ENCODE data around the gene RPL18.
"Not testable (repeated sequence)": the region's sequence is repeated elsewhere in the genome, so short reads cannot be mapped to it uniquely, and the experiment has no call there.

Gene RPL18

DNA sequence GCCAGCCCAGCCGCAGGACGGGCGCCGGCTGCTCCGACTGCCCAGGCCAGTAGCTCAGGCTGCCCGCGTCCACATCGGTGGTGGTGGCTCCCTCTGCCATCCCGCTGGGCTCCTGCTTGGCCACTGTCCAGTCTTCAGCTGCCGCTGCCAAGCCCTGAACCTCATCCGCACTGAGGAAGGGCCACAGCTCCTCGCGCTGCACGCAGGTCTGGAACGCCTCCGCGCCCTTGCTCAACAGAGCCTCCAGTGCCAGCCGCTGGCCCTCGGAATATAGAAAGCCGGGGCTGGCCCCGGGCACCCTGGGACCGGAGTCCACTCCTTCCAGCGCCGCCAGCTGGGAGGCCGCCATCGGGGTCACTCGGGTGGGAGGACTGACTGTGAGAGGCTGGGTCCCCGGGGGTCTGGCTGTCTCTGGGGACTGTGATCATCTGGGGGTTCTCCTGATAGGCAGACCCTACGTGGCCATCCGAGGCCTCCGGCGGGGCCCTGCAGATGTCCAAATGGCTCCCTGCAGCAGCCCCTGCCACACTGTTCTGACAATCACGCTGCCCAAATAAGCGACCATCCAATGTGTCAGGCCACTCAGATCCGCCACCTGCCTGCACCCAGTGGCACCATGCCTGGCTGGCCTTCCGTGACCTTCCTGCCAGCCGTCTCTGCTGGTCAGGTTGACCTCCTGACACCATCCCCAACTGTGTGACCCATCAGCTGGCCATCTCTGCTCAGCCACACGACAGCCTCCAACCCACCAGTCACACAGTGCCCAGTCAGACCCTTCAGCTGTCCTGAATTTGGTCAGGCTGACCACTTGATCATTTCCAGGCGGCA, 5.7 kb downstream of the RPL18 start:
- no peak for FAIRE-seq

DNA sequence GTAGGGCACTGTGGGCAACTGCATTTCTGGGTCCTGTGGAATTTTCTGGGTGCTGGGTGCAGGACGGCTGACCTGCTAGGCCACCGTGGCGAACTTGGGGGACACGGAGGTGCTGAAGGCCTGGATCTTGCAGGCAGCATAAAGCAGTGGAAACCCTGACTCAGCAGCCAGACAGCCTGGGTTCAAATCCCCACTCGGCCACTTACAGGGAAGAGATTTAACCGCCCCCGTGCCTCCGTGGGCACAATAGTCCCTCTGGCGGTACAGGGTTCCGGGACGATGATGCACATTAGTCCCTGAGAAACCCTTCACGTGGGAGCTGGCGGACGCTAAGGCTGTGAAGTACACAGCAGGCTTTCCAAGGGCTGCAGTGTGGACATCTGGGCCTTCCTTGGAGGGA, 7.1 kb downstream of the RPL18 start:
- FAIRE-seq: no peak

DNA sequence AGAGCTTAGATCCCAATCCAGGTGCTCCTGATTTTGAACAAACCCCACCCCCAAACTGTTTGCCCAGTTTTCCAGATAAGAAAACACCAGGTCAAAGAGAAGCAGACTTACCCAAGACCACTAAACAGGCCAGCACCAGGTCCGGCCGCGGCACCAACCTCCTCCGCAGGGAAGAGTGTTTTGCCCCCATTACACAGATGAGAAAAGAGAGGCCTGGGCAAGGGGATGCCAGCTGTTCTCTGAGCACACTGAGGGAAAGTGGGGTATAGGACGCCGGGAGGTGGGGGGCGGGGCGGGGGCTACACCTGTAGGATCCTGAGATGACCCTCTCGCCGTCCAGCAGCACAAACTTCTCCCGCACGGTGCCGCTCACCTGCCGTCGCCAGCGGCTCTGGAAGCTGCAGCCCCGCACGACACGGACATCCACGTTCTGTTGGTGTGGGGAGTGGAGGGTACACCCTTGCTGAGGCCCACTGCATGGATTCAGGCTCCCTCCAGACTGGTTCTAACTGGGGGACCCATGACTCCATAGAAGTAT, 9.3 kb downstream of the RPL18 start:
- FAIRE-seq: no peak

DNA sequence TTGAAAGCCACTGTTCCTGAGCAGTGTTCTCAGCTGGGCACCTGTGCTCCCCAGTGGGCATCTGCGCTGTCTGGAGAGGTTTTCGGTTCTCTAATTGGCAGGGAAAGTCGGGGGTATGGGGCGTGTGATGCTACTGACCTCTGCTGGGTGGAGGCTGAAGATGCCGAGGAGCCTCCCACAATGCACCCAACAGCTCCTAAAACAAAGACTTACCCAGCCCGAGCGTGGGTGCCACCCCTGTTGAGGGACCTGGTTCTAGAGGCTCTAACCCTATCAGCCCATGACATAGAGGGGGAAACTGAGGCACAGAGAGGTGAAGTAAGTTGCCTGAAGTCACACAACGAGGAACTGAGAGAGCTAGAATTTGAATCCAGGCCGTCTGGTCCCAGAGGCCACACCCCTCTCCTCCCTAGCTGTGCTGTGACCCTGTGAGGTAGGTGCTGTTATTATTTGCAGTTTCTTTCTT, 10.1 kb downstream of the RPL18 start:
- FAIRE-seq: no peak

DNA sequence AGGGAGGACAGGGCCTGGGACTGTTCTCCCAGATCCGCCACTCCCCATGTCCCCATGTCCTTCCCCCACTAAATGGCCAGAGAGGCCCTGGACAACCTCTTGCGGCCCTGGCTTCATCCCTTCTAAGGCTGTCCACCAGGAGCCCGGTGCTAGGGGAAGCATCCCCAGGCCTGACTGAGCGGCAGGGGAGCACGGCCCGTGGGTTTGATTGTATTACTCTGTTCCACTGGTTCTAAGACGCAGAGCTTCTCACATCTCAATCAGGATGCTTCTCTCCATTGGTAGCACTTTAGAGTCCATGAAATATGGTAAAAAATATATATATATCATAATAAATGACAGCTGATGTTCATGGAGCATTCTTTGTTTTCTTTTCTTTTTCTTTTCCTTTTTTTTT, 11.6 kb downstream of the RPL18 start:
- FAIRE-seq: no peak

DNA sequence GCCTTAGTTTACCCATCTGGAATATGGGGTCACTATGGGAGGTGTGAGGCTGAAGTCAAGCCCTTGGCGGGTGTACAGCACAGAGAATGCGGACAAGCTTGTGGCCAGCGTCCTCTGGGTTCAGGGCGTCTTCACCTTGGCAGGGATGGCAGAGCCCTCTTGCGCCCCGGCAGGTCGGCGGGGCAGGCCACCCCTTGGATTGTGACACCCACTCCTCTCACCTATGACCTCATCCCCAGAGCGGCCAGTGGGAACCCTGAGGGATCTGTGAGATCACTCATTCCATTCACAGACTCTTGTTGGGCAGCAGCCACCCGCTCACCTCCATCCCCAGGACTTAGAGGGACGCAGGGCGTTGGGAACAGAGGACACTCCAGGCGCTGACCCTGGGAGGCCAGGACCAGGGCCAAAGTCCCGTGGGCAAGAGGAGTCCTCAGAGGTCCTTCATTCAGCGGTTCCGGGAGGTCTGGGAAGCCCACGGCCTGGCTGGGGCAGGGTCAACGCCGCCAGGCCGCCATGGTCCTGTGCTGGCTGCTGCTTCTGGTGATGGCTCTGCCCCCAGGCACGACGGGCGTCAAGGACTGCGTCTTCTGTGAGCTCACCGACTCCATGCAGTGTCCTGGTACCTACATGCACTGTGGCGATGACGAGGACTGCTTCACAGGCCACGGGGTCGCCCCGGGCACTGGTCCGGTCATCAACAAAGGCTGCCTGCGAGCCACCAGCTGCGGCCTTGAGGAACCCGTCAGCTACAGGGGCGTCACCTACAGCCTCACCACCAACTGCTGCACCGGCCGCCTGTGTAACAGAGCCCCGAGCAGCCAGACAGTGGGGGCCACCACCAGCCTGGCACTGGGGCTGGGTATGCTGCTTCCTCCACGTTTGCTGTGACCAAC, 12.3 kb downstream of the RPL18 start, which contains the start of gene SPACA4:
Gene SPACA4, plus strand, starts transcription at position 280 of the 896 bp plus-strand sequence. Its CDS starts 237 bp downstream, at position 517.
- FAIRE-seq: no peak

DNA sequence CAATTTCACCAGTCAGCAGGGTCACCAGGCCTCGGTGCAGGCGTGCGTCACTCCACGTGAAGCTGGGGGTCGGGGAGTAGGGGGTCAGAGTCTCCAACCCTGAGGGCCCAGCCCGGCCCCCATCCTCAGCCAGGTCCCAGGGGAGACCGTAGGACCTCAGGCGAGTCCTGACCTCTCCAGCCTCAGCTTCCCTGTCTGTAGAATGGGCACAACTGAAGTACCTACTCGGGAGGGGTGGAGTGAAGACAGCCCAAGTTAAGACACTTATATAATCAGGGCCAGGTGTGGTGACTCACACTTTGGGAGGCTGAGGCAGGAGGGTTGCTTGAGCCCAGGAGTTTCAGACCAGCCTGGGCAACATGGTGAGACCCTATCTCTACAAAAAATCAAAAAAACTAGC, 15.1 kb downstream of the RPL18 start:
- FAIRE-seq: no peak

DNA sequence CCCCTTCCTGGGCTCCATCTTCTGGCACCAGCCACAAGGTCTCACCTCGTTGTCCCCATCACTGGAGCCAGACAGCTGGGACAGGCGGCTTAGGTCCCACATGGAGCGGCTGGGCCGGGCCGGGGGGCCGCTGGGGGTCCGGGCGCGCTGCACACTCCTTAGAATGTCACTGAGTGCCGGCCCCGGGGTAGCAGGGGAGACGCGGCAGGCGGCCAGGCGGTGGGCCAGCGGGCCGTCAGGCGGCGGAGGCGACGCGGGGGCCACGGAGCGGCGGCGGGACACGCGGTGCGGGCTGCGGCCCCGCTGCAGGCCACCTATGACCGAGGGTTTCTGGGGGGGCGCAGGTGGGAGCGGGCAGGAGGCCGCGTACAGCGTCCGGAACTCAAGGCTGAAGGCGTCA, 15.5 kb downstream of the RPL18 start:
- FAIRE-seq: no peak

DNA sequence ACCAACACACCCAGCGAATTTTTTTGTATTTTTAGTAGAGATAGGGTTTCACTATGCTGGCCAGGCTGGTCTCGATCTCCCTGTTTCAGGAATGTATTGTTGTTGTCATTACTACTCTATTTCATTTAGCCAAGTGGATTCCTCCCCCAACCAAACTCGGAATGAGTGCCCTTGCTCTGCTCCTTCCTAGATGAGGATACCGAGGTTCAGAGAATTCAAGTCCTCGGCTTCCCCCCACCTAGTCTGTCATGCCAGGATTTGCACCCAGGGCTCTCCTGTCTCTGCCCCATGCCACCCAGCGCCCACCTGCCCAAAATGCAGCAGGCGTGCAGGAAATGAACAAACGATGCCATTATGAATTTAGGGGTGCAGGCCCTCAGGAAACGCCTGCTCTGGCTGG, 16.0 kb downstream of the RPL18 start:
- FAIRE-seq: no peak

DNA sequence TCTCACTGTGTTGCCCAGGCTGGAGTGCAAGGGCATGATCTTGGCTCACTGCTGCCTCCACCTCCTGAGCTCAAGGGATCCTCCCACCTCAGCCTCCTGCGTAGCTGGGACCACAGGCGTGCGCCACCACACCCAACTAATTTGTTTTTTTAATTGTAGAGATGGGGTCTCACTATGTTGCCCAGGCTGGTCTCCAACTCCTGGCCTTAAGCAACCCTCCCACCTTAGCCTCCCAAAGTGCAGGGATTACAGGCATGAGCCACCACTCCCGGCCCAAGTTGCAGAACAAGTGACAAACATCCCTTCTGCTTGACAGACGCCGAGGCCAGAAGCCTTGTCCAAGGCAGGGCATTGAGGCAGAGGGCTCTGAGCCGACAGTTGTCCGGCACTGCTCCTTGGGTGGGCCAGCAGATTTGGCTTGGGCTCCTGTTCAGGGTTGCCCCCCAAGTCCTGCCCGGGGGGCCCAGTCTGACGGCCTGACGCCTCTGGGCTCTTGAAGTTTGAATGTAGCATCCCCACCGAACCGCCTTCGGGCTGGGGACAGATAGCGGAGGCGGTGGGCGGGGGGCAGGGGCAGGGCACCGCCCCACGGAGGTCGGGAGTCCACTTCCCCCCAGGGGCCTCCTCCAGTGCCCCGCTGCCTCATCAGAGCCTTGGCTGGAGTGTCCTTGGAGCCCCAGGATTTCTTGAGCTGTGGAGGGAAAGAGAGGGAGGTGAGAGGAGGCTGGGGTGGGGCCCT, 18.1 kb downstream of the RPL18 start:
- no peak for FAIRE-seq

DNA sequence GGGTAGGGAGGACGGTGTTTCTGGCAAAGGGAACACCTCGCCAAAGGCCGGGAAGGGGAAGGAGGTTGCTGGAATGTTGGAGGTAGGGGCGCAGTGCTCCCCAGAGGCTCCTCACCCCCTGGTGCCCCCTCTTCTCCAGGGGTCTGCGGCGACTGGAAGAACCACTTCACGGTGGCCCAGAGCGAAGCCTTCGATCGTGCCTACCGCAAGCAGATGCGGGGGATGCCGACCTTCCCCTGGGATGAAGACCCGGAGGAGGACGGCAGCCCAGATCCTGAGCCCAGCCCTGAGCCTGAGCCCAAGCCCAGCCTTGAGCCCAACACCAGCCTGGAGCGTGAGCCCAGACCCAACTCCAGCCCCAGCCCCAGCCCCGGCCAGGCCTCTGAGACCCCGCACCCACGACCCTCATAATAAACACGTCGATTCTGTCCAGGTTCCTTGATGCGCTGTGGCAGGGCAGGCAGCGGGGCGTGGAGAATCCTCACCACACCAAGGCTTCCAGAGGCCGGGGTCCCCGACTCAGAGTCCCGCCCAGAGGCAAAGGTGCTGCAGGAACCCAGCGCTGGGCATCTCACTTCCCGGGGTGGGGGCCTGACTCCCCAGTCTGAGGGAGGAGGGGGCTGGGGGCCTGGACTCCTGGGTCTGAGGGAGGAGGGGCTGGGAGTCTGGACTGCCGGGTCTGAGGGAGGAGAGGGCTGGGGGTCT, 19.8 kb downstream of the RPL18 start:
- FAIRE-seq: no peak

DNA sequence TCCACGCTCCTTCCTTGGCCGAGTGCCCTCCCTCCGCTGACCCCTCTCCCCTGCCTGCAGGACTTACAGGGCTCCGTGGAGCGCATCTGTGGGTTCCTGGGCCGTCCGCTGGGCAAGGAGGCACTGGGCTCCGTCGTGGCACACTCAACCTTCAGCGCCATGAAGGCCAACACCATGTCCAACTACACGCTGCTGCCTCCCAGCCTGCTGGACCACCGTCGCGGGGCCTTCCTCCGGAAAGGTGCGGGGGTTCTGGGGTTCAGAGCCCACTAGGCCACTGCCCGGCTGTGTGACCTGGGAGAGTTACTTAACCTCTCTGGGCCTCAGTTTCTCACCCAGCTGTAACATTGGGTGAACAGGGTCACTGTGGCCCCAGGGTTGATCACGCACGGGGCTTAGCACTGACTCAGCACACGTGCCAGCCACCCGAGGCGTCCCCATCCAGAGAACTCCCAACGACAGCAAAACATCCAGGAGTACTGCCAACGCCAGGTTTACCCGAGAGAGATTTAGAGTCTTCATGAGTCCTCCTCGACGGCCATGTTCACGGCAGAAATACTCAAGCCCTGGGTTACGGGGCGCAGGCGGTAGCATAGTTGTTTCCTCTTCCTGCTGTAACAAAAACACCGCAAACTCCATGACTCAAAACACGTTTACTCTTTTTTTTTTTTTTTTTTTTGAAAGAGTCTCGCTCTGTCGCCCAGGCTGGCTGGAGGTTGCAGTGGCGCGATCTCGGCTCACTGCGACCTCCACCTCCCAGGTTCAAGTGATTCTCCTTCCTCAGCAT, 22.1 kb downstream of the RPL18 start:
- FAIRE-seq: no peak

DNA sequence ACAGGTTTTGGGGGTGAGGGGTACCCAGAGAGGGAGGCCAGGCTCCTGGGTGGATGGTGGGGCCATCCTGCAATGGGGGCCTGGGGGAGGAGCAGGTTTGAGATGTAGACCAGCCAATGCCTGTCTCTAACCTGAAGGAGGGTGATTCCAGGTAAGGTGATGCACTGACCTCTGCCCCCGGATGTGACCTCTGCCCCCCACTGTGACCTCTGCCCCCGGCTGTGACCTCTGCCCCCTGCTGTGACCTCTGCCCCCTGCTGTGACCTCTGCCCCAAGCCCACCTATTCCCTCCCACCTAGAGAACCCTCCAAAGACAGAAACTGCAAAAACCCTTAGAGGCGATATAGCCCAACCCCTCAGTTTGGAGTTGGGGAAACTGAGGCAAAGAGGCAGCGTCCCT, 22.7 kb downstream of the RPL18 start:
- no peak for FAIRE-seq

DNA sequence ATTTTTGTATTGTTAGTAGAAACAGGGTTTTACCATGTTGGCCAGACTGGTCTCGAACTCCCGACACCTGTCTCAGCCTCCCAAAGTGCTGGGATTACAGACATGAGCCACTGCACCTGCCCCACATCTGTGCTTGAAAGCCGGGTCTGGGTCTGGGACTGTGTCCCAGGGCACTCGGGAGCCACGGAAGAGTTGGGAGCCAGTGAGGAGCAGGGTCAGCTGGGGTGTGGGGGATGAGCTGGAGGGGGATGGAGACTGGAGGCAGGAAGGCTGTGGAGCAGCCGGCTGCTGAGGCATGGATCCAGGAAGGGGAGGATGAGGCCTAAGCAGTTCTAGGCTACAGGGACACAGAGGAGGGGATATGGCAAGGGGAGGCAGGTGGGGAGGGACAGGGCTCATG, 23.1 kb downstream of the RPL18 start:
- FAIRE-seq: no peak

DNA sequence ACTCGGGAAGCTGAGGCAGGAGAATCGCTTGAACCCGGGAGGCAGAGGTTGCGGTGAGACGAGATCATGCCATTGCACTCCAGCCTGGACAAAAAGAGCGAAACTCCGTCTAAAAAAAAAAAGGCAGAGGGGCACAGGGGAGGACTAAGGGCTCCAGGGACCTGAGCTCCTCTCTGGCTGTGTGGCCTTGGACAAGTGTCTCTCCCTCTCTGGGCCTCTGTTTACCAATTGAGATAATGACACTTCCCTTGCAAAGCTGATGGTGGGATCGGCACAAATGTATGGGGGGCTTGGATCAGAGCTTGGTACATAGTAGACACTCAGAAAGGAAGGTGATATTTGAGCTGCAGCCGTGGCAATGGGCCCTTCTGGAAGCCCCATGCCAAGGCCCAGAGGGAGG, 23.8 kb downstream of the RPL18 start:
- FAIRE-seq: no peak

DNA sequence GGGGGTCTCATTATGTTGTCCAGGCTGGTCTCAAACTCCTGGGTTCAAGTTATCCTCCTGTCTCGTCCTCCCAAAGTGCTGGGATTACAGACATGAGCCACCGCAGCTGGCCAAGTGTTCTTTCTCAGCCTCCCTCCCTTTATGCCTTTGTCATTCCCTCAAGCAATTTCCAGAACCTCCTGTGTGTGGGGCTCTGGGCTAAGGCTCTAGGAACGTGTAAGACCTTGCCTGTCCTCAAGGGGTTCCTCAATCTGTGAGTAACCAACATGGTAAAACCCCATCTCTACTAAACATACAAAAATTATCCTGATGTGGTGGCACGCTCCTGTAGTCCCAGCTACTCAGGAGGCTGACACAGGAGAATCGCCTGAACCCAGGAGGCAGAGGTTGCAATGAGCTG, 28.0 kb downstream of the RPL18 start:
- no peak for FAIRE-seq

DNA sequence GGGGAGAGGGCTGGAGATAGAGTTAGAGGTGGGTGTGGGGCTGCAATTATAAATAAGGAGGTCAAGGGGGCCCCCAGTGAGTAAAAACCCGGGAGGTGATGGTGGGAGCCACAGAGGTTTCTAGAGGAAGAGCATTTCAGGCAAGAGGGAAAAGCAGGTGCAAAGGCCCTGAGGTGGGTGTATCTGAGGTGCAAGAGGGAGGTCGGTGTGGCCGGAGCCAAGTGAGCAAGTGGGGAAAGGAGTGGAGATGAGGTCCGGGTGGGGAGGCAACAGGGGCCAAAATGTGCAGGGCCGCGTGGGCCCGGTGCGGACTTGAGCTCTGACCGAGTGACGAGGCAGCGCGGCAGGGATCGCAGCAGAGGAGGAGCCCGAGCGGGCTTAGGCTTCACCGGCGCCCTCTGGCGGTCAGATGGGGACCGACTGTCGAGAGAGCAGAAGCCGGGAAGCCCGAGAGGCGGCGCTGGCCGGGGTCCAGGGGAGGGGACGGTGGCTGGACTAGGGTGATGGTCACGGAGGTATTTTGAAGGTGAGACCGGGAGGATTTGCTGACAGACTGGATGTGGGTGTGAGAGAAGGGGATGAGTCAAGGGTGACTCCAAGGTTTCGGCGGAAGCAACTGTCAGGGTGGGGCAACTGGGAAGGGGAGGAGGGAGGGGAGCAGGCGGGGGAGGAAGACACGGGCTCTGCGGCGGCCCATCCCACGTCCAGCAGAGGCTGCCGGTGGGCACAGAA, 30.1 kb downstream of the RPL18 start:
- FAIRE-seq: no peak

DNA sequence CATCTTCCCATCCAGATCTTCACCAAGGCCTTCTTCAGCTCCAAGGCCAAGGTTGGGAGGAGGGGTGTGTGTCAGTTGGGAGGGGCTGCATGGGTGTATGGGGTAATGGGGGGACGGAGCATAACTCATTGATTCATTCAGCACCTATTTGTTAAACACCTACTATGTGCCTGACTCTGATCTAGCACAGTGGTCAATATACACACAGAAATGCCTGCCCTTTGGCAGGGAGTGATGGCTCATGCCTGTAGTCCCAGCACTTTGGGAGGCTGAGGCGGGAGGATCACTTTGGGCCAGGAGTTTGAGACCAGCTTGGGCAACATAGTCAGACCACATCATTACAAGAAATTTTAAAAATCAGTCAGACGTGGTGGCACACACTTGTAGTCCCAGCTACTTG, 31.6 kb downstream of the RPL18 start:
- FAIRE-seq: no peak

DNA sequence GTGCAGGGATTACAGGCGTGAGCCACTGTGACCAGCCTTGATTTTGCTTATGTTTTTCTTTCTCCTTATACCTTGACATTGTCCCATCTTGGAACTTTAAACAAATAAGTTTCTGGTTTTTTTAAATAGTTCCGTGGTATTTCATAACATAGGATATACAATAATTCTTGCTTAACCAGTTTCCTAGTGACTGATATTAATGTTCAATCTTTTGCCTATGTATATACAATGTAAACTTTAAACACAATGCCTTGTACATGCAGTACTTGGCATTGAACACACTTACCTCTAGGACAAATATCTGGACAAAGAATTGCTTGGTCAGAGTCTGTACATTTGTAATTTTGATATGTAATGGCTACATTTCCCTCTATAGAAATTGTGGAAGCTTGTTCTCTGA, 36.8 kb downstream of the RPL18 start:
- no peak for FAIRE-seq

DNA sequence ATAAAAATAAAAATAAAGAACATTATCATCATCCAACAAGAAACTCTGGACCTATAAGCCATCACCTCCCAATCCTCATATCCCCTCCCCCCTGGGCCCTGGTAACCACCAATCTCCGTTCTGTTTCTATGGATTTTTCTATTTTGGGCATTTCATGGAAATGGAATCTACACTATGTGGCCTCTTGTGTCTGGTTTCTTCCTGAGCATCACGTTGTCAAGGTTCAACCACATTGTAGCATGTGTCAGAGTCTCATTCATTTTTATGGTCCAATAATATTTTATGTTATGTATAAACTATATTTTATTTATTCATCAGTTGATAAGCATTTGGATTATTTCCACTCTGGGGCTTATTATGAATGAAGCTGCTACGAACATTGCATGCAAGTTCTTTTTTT, 40.1 kb downstream of the RPL18 start:
- FAIRE-seq: no peak

DNA sequence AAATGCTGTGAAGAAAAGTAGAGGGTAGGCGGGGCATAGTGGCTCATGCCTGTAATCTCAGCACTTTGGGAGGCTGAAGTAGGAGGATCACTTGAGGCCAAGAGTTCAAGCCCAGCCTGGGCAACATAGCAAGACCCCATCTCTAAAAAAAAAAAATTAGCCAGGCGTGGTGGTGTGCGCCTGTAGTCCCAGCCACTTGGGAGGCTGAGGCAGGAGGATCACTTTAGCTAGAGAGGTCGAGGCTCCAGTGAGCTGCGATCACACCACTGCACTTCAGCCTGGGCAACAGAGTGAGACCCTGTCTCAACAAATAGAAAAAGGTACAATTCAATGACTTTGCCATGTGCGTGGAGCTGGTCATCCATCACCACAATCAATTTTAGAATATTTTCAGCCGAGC, 41.1 kb downstream of the RPL18 start:
- not testable (repeated sequence) for FAIRE-seq
